AG09309 (cell line): ENCODE data around the gene PLXNB2.

Experiments
- DNase-seq: peaks from one replicate; pipeline ENCODE4 v3.0.0-alpha.2; 2010; ENCODE audit warnings: low read depth
- H3K4me3 ChIP-seq: 2 replicates; pipeline ENCODE4 v1.5.1; 2011; ENCODE audit warnings: mild to moderate bottlenecking, low read depth, low read length, moderate library complexity; ENCODE audit not compliant: control insufficient read depth
- CTCF ChIP-seq: IDR thresholded peaks from 2 replicates; pipeline ENCODE4 v1.5.1; 2011; ENCODE audit warnings: mild to moderate bottlenecking, low read depth, low read length, inconsistent platforms; ENCODE audit not compliant: insufficient read depth, control insufficient read depth; ENCODE audit errors: missing control alignments

The PLXNB2 gene

GRCh38 chr22:50306753-50307749 lies at the start of gene PLXNB2:
TSS of gene PLXNB2 (minus strand) at chr22:50307646. CDS start at chr22:50290584, 17,062 bp downstream.
- DNase-seq, result no peak
- TF ChIP-seq CTCF, result no peak
- peak within 1 kb of the TSS; percentile 97 for H3K4me3 ChIP-seq

- no peak for TF ChIP-seq CTCF
- no peak overlapping the region for H3K4me3 ChIP-seq
- DNase-seq, result no peak
Measured at GRCh38 chr22:50357222-50357621, 49.8 kb upstream of the PLXNB2 start.

GRCh38 chr22:50356186-50356585 lies 48.7 kb upstream of the PLXNB2 start:
- DNase-seq, result no peak
- no peak for TF ChIP-seq CTCF
- H3K4me3 ChIP-seq, result no peak overlapping the region

GRCh38 chr22:50348058-50348457 lies 40.6 kb upstream of the PLXNB2 start:
- no peak overlapping the region for H3K4me3 ChIP-seq
- DNase-seq, result no peak
- no peak for TF ChIP-seq CTCF

- no peak for DNase-seq
- H3K4me3 ChIP-seq, result no peak overlapping the region
- no peak for TF ChIP-seq CTCF
Measured at GRCh38 chr22:50347157-50347556, 39.7 kb upstream of the PLXNB2 start.

- TF ChIP-seq CTCF, result no peak
- no peak overlapping the region for H3K4me3 ChIP-seq
- DNase-seq, result no peak
Measured at GRCh38 chr22:50346470-50346869, 39.0 kb upstream of the PLXNB2 start.

GRCh38 chr22:50343541-50343935 lies 36.1 kb upstream of the PLXNB2 start:
- H3K4me3 ChIP-seq, result peak overlapping the region; percentile 74
- no peak for DNase-seq
- TF ChIP-seq CTCF, result no peak
